ENCODE measurements around the gene NUDT13.
"Not testable (repeated sequence)": the region's sequence is repeated elsewhere in the genome, so short reads cannot be mapped to it uniquely, and the experiment has no call there.

NUDT13 gene

GRCh38 chr10:73106301-73106700 lies 4.0 kb upstream of the NUDT13 start:
- no peak for DNase-seq (ENCODE audit: low read depth)

GRCh38 chr10:73109248-73109652 lies 1.0 kb upstream of the NUDT13 start:
- DNase-seq (ENCODE audit: low read depth), result not testable (repeated sequence)

- DNase-seq (ENCODE audit: low read depth), result not testable (repeated sequence)
Observed at GRCh38 chr10:73112032-73112431, 1.8 kb downstream of the NUDT13 start.

GRCh38 chr10:73113551-73113950 lies 3.3 kb downstream of the NUDT13 start:
- no peak for DNase-seq (ENCODE audit: low read depth)

GRCh38 chr10:73116017-73116416 lies 5.8 kb downstream of the NUDT13 start:
- no peak for DNase-seq (ENCODE audit: low read depth)

GRCh38 chr10:73117976-73118743 lies 7.9 kb downstream of the NUDT13 start:
- DNase-seq (ENCODE audit: low read depth), result no peak

GRCh38 chr10:73119457-73119856 lies 9.2 kb downstream of the NUDT13 start:
- no peak for DNase-seq (ENCODE audit: low read depth)

GRCh38 chr10:73119952-73120351 lies 9.7 kb downstream of the NUDT13 start:
- DNase-seq (ENCODE audit: low read depth), result no peak

GRCh38 chr10:73126343-73126742 lies 16.1 kb downstream of the NUDT13 start:
- DNase-seq (ENCODE audit: low read depth), result no peak

- no peak for DNase-seq (ENCODE audit: low read depth)
Observed at GRCh38 chr10:73131301-73131700, 21.0 kb downstream of the NUDT13 start.

- no peak for DNase-seq (ENCODE audit: low read depth)
Observed at GRCh38 chr10:73131913-73132686, 21.8 kb downstream of the NUDT13 start.

- no peak for DNase-seq (ENCODE audit: low read depth)
Observed at GRCh38 chr10:73134727-73135126, 24.5 kb downstream of the NUDT13 start.

GRCh38 chr10:73136627-73137026 lies 26.4 kb downstream of the NUDT13 start:
- DNase-seq (ENCODE audit: low read depth), result no peak

GRCh38 chr10:73139251-73139650 lies 29.0 kb downstream of the NUDT13 start:
- no peak for DNase-seq (ENCODE audit: low read depth)

GRCh38 chr10:73141603-73142002 lies 31.3 kb downstream of the NUDT13 start:
- no peak for DNase-seq (ENCODE audit: low read depth)

- DNase-seq (ENCODE audit: low read depth), result not testable (repeated sequence)
Observed at GRCh38 chr10:73150633-73151413, 40.6 kb downstream of the NUDT13 start.

- no peak for DNase-seq (ENCODE audit: low read depth)
Observed at GRCh38 chr10:73152009-73152408, 41.8 kb downstream of the NUDT13 start.

GRCh38 chr10:73156054-73156453 lies 45.8 kb downstream of the NUDT13 start:
- no peak for DNase-seq (ENCODE audit: low read depth)

- DNase-seq (ENCODE audit: low read depth), result peak; percentile 19
Observed at GRCh38 chr10:73159038-73159648, 48.9 kb downstream of the NUDT13 start.

- DNase-seq (ENCODE audit: low read depth), result no peak
Observed at GRCh38 chr10:73161079-73161478, 50.8 kb downstream of the NUDT13 start.

GRCh38 chr10:73161662-73162061 lies 51.4 kb downstream of the NUDT13 start:
- no peak for DNase-seq (ENCODE audit: low read depth)

- no peak for DNase-seq (ENCODE audit: low read depth)
Observed at GRCh38 chr10:73163096-73163495, 52.8 kb downstream of the NUDT13 start.

Data from HS-5 (cell line).